HUES64 (cell line): ENCODE results near the gene SPSB1.

Source experiments
- H3K27ac ChIP-seq: 2 replicates; pipeline ENCODE4 v1.7.0; 2013; ENCODE audit warnings: low read depth, low read length, inconsistent platforms
- H3K27me3 ChIP-seq: 2 replicates; pipeline ENCODE4 v1.6.1; 2013; ENCODE audit warnings: mild to moderate bottlenecking, low read length; ENCODE audit not compliant: insufficient read depth
- H3K36me3 ChIP-seq: 2 replicates; pipeline ENCODE4 v1.6.1; 2013; ENCODE audit warnings: mild to moderate bottlenecking, low read length; ENCODE audit not compliant: insufficient read depth
- H3K4me1 ChIP-seq: 2 replicates; pipeline ENCODE4 v1.6.1; 2013; ENCODE audit warnings: mild to moderate bottlenecking, low read length, moderate library complexity; ENCODE audit not compliant: insufficient read depth
- H3K4me3 ChIP-seq: 2 replicates; pipeline ENCODE4 v1.5.1; 2013; ENCODE audit warnings: mild to moderate bottlenecking, low read length, moderate library complexity
- H3K9ac ChIP-seq: 2 replicates; pipeline ENCODE4 v1.6.1; 2013; ENCODE audit warnings: mild to moderate bottlenecking, low read depth, low read length
- H3K9me3 ChIP-seq: 2 replicates; pipeline ENCODE4 v1.6.1; 2013; ENCODE audit warnings: low read depth, low read length; ENCODE audit not compliant: insufficient read depth
- WGBS: fragments of 150-250, 120-280 bp; methylation state at CpG from one replicate; pipeline ENCODE4 v1.1.7; 2013; ENCODE audit warnings: missing lambda C conversion rate; 5-methylcytosine and 5-hydroxymethylcytosine counted together

Gene SPSB1

DNA sequence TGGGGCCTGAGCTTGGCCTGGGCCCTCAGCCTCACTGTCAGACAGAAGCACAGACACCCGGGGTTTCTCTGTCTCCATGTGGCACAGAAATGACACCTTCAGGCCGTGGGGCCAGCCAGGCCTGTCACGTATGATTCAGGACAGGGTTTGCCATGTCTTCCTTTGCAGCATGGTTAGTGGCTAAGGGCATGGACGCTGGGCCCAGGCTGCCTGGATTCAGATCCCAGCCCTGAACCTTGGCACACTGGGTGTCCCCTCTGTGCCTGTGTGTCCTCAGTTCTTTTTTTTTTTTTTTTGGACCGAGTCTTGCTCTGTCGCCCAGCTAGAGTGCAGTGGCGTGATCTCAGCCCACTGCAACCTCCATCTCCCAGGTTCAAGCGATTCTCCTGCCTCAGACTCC is 73.6 kb downstream of the SPSB1 start:
- no peaks in the 10 kb centered on the region for H3K27me3 ChIP-seq
- H3K4me3 ChIP-seq, result no peak overlapping the region
- H3K9ac ChIP-seq, result no peak overlapping the region
- H3K27ac ChIP-seq, result no peak overlapping the region
- no peaks in the 10 kb centered on the region for H3K9me3 ChIP-seq
- no peaks in the 10 kb centered on the region for H3K36me3 ChIP-seq
- no peaks in the 10 kb centered on the region for H3K4me1 ChIP-seq
- WGBS, result 93% methylated on average over 8 of the region's 8 CpGs

DNA sequence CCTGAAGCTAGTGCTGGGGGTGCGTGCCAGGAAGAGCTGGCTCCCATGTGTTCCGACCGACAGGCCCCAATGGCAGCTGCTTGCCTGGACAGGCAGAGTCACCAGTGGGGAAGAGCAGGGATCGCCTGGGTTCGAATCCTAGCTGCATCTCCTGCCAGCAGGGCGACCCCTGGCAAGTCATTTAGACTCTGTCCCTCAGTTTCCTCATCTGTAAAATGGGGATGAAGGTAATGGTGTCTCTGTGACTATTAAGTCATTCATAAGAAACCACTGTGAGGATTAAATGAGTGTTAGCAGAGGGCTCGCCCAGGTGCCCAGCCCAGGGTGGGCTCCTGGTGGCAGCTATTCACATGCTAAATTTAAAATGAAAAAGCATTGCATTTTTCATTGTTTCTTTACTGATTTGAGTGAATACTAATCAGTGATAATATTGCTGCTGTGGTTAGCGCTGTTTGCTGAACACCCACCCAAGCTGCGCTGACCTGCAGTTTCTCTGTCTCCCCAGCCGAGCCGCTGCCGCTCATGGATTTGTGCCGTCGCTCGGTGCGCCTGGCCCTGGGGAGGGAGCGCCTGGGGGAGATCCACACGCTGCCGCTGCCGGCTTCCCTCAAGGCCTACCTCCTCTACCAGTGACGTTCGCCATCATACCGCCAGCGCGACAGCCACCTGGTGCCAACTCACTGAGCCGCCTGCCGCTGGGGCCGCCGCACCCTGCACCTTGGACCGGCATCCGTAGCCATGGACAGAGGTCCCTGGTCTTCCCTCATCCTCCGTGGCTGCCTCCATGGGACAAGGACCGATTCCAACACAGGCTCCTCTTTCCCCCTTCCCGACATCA is 74.5 kb downstream of the SPSB1 start:
- Histone ChIP-seq H3K27me3 (no peaks in the 10 kb centered on the region), H3K27ac (no peak overlapping the region), H3K9me3 (no peaks in the 10 kb centered on the region), H3K4me1 (no peaks in the 10 kb centered on the region), H3K36me3 (no peaks in the 10 kb centered on the region), H3K9ac (no peak overlapping the region), H3K4me3 (no peak overlapping the region)
- 94% methylated on average over 34 of the region's 34 CpGs for WGBS

GRCh38 chr1:9367806-9368205 is 75.1 kb downstream of the SPSB1 start:
- no peak overlapping the region for H3K4me3 ChIP-seq
- no peak overlapping the region for H3K27ac ChIP-seq
- WGBS, result 93% methylated on average over 9 of the region's 9 CpGs
- no peaks in the 10 kb centered on the region for H3K27me3 ChIP-seq
- H3K36me3 ChIP-seq, result no peaks in the 10 kb centered on the region
- H3K9ac ChIP-seq, result no peak overlapping the region
- no peaks in the 10 kb centered on the region for H3K4me1 ChIP-seq
- no peaks in the 10 kb centered on the region for H3K9me3 ChIP-seq

- Histone ChIP-seq H3K9ac (no peak overlapping the region), H3K27ac (no peak overlapping the region), H3K9me3 (no peaks in the 10 kb centered on the region), H3K36me3 (no peaks in the 10 kb centered on the region), H3K27me3 (no peaks in the 10 kb centered on the region), H3K4me3 (no peak overlapping the region), H3K4me1 (no peaks in the 10 kb centered on the region)
- 75% methylated on average over 8 of the region's 8 CpGs for WGBS
These were observed 75.7 kb downstream of the SPSB1 start for GRCh38 chr1:9368356-9368755.

DNA sequence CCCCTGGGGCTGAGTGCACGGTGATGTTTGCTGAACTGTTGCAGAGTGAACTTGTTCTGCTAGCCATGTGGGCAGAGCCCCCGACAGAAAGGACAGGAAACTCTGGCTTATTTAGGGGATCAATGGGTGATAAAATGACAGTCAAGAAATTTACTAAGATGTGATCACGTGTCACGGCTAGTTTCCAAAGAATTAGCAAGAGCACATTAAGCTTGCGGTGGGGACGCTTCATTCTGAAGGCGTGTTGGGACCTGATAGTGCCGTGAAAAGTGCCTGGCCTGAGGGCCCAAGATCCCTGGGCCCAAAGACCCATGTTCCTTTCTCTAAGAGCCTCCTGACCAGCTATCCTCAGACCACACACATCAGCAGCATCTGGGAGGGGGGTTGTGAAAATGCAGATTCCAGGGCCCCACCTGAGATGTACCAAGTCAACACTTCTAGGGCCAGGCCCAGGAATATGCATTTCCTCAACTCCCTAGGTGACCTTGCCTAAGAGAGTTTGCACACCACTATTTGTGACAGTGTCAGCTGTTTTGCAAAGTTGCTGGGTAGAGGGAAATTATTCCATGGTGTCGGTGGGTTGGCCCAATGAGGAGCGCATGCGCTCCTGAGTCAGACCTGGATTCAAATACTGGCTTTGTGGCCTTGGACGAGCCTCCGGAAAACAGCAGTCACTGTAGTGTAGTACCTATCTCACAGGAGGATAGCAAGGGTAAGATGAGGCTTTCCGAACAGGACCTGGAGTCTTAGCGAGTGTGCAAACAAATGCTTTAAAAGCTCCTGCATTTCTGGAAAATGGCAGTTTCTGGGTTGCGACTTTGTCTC is 77.5 kb downstream of the SPSB1 start:
- Histone ChIP-seq H3K9me3 (no peaks in the 10 kb centered on the region), H3K27ac (no peak overlapping the region), H3K4me3 (no peak overlapping the region), H3K4me1 (no peaks in the 10 kb centered on the region), H3K9ac (no peak overlapping the region), H3K27me3 (no peaks in the 10 kb centered on the region), H3K36me3 (no peaks in the 10 kb centered on the region)
- 95% methylated on average over 16 of the region's 16 CpGs for WGBS

GRCh38 chr1:9371391-9371935 is 78.8 kb downstream of the SPSB1 start:
- Histone ChIP-seq H3K36me3 (no peaks in the 10 kb centered on the region), H3K9me3 (no peaks in the 10 kb centered on the region), H3K4me1 (no peaks in the 10 kb centered on the region), H3K9ac (no peak overlapping the region), H3K4me3 (no peak overlapping the region), H3K27me3 (no peaks in the 10 kb centered on the region), H3K27ac (no peak overlapping the region)
- WGBS, result 74% methylated on average over 15 of the region's 15 CpGs

DNA sequence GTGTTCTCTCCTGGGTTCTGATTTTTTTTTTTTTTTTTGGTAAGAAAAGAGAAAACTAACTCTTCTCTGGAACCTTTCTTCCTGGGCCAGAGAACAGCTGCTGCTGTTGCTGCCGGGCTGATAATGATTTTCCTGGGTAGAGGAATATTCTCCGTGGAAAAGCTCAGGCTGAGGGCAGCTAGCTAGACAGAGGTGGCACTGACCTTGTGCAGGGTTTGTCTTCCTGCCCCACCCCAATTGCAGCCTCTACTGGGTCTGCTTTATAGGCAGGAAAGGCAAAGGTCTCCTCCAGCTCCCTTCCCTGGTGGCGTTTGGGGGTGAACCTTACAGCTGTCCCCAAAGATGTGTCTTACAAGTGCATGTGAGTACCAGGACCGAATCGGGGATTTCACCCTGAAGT is 79.3 kb downstream of the SPSB1 start:
- no peaks in the 10 kb centered on the region for H3K36me3 ChIP-seq
- H3K4me1 ChIP-seq, result no peaks in the 10 kb centered on the region
- no peaks in the 10 kb centered on the region for H3K27me3 ChIP-seq
- no peaks in the 10 kb centered on the region for H3K9me3 ChIP-seq
- H3K27ac ChIP-seq, result no peak overlapping the region
- WGBS, result 94% methylated on average over 5 of the region's 5 CpGs
- no peak overlapping the region for H3K4me3 ChIP-seq
- H3K9ac ChIP-seq, result no peak overlapping the region

DNA sequence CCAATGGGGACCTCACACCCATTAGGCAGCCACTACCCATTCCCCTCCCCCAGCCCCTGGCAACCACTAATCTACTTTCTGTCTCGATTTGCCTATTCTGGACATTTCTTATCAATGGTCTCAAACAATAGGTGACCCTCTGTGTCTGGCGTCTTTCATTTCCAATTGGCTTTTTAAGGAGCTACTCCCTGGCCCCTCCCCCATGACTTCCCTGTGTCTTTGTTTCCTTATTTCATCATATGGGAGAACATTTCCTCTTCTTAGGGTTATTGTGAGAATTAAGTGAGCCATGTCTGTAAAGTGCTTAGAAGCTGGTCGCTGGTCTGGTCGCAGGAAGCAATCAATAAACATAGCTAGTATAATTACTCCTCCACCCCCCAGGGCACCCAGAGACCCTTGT is 80.9 kb downstream of the SPSB1 start:
- Histone ChIP-seq H3K9me3 (no peaks in the 10 kb centered on the region), H3K4me1 (no peaks in the 10 kb centered on the region), H3K27ac (no peak overlapping the region), H3K36me3 (no peaks in the 10 kb centered on the region), H3K4me3 (no peak overlapping the region), H3K9ac (no peak overlapping the region), H3K27me3 (no peaks in the 10 kb centered on the region)
- 79% methylated on average over 4 of the region's 4 CpGs for WGBS

DNA sequence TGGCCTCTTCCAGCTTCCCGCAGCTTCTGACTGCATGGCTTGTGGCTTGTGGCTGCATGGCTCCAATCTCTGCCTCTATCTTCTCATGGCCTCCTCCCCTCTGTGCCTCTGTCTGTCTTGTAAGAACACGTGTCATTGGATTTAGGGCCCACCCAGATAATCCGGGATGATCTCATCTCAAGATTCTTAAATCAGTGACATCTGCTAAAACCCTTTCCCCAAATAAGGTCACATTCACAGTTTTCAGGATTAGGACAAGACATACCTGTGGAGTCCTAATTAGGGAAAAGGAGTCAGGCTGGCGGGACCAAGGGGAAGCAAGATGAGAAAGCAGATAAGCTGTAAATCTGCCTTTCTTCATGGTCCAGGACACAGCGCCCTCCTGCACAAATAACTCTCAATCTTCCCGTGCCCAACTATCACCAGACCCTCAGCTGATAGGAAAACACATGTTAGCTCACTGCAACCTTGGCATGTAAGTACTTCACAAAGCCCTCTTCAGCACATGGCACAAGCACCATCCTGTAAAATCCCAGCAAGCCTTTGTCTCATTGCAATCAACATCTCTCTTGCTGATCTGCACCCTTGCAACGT is 82.2 kb downstream of the SPSB1 start:
- 81% methylated on average over 7 of the region's 7 CpGs for WGBS
- Histone ChIP-seq H3K9ac (no peak overlapping the region), H3K4me3 (no peak overlapping the region), H3K9me3 (no peaks in the 10 kb centered on the region), H3K4me1 (no peaks in the 10 kb centered on the region), H3K36me3 (no peaks in the 10 kb centered on the region), H3K27me3 (no peaks in the 10 kb centered on the region), H3K27ac (no peak overlapping the region)

DNA sequence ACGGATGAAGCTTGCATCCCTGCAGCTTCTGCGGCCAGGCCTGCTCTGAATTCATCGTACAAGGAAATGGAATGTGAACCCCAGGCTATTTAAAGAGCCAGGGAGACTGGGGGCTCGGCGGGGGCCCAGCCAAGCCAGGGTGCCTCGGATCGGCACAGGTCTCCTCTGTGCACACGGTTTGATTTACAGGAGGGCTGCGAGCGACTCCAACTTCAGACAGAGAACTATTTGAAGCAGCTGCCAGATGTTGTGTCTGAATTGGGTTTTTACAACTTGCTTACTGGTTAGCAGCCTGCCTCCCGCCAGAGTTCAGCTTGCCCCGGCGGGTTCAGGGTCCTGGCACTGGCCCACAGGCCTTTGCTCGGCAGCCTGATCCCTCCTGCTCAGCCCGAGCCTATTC is 83.2 kb downstream of the SPSB1 start:
- Histone ChIP-seq H3K9ac (no peak overlapping the region), H3K4me3 (no peak overlapping the region), H3K27me3 (no peaks in the 10 kb centered on the region), H3K27ac (no peak overlapping the region), H3K9me3 (no peaks in the 10 kb centered on the region), H3K36me3 (no peaks in the 10 kb centered on the region), H3K4me1 (no peaks in the 10 kb centered on the region)
- 89% methylated on average over 15 of the region's 15 CpGs for WGBS

GRCh38 chr1:9376430-9376829 is 83.7 kb downstream of the SPSB1 start:
- no peaks in the 10 kb centered on the region for H3K9me3 ChIP-seq
- no peak overlapping the region for H3K27ac ChIP-seq
- no peaks in the 10 kb centered on the region for H3K36me3 ChIP-seq
- 85% methylated on average over 5 of the region's 5 CpGs for WGBS
- no peaks in the 10 kb centered on the region for H3K27me3 ChIP-seq
- no peak overlapping the region for H3K4me3 ChIP-seq
- no peaks in the 10 kb centered on the region for H3K4me1 ChIP-seq
- no peak overlapping the region for H3K9ac ChIP-seq
